CD14-positive monocyte (primary cell): ENCODE data around the gene CEP112. TPM values are rescaled to one million over a fixed set of nuclear protein-coding genes. Genes with fewer than 3 reads are reported as not detected.

ENCODE experiments used
- DNase-seq, 3 donors: peaks; one replicate each; pipeline ENCODE4 v3.0.0-alpha.2; 2011 to 2022
- H2AFZ ChIP-seq: 2 replicates; pipeline ENCODE4 v1.6.0; 2012; ENCODE audit warnings: mild to moderate bottlenecking, low read depth, low read length, inconsistent platforms; ENCODE audit not compliant: insufficient read depth, poor library complexity, severe bottlenecking
- H3K27ac ChIP-seq, 2 donors: 1 replicate in 1 of 2; 2 replicates in 1 of 2; pipeline ENCODE4 v1.5.1; 2012 to 2013; ENCODE audit warnings: low read length in 2 of 2, control low read depth in 1 of 2, inconsistent platforms in 1 of 2, low read depth in 1 of 2, mild to moderate bottlenecking in 1 of 2
- H3K27me3 ChIP-seq, 2 donors: one replicate each; pipeline versions ENCODE4 v1.6.0 to v1.6.1; 2011 to 2013; ENCODE audit warnings: low read length in 2 of 2; ENCODE audit not compliant: control insufficient read depth in 2 of 2, insufficient read depth in 2 of 2
- H3K36me3 ChIP-seq, 2 donors: replicated peaks in 1 of 2; 1 replicate in 1 of 2; 2 replicates in 1 of 2; pipeline versions ENCODE4 v1.5.1 to v1.6.1; 2012 to 2013; ENCODE audit warnings: low read length in 2 of 2, control low read depth in 1 of 2, inconsistent platforms in 1 of 2, mild to moderate bottlenecking in 1 of 2; ENCODE audit not compliant: insufficient read depth in 2 of 2, control insufficient read depth in 1 of 2
- H3K4me1 ChIP-seq, 2 donors: 1 replicate in 1 of 2; 2 replicates in 1 of 2; pipeline versions ENCODE4 v1.5.1 to v1.6.1; 2012 to 2013; ENCODE audit warnings: low read length in 2 of 2, control low read depth in 1 of 2, inconsistent platforms in 1 of 2, mild to moderate bottlenecking in 1 of 2, moderate library complexity in 1 of 2; ENCODE audit not compliant: insufficient read depth in 2 of 2, control insufficient read depth in 1 of 2
- H3K4me2 ChIP-seq: replicated peaks from 2 replicates; pipeline ENCODE3; 2012; ENCODE audit warnings: low read length, moderate library complexity, mild to moderate bottlenecking; ENCODE audit not compliant: poor library complexity, severe bottlenecking; ENCODE audit errors: extremely low read depth
- H3K4me3 ChIP-seq, 3 experiments: fragments of 200-600 bp in 1 of 3; sonication (generic) in 1 of 3; replicated peaks in 1 of 3; 1 replicate in 2 of 3; 2 replicates in 1 of 3; pipeline ENCODE4 v1.5.1; 2011 to 2013; ENCODE audit warnings: low read length in 3 of 3, mild to moderate bottlenecking in 3 of 3, control low read depth in 2 of 3, low read depth in 2 of 3, inconsistent platforms in 1 of 3, moderate library complexity in 1 of 3
- H3K79me2 ChIP-seq: 2 replicates; pipeline ENCODE4 v1.6.0; 2012; ENCODE audit warnings: mild to moderate bottlenecking, control low read depth, inconsistent platforms, low read length, moderate library complexity; ENCODE audit not compliant: insufficient read depth
- H3K9ac ChIP-seq: 2 replicates; pipeline ENCODE4 v1.6.0; 2017; ENCODE audit warnings: low read length, mild to moderate bottlenecking; ENCODE audit not compliant: insufficient read depth, poor library complexity, severe bottlenecking
- H3K9me3 ChIP-seq, 2 donors: replicated peaks in 1 of 2; 1 replicate in 1 of 2; 2 replicates in 1 of 2; pipeline versions ENCODE4 v1.5.1 to v1.6.1; 2012 to 2013; ENCODE audit warnings: low read length in 2 of 2, control low read depth in 1 of 2; ENCODE audit not compliant: control insufficient read depth in 1 of 2, insufficient read depth in 1 of 2
- H4K20me1 ChIP-seq: 2 replicates; pipeline ENCODE4 v1.6.0; 2012; ENCODE audit warnings: mild to moderate bottlenecking, low read length, control low read depth, moderate library complexity; ENCODE audit not compliant: insufficient read depth
- H3K27ac Mint-ChIP-seq, 7 donors: one replicate each; pipeline ENCODE4 v1.8.0; 2020; ENCODE audit warnings: mild to moderate bottlenecking in 7 of 7, mixed read lengths in 7 of 7, moderate library complexity in 6 of 7, inconsistent platforms in 2 of 7
- H3K27me3 Mint-ChIP-seq, 3 donors: one replicate each; pipeline ENCODE4 v1.8.0; 2021 to 2022; ENCODE audit warnings: low read depth in 3 of 3, mild to moderate bottlenecking in 3 of 3, mixed read lengths in 3 of 3, moderate library complexity in 3 of 3, inconsistent platforms in 1 of 3
- H3K36me3 Mint-ChIP-seq, 2 donors: one replicate each; pipeline ENCODE4 v1.8.0; 2020; ENCODE audit warnings: mixed read lengths in 2 of 2, inconsistent platforms in 1 of 2, mild to moderate bottlenecking in 1 of 2
- H3K4me1 Mint-ChIP-seq: one replicate; pipeline ENCODE4 v1.8.0; 2020; ENCODE audit warnings: mild to moderate bottlenecking, mixed read lengths
- H3K4me3 Mint-ChIP-seq, 2 donors: one replicate each; pipeline ENCODE4 v1.8.0; 2020; ENCODE audit warnings: mild to moderate bottlenecking in 2 of 2, mixed read lengths in 2 of 2, moderate library complexity in 1 of 2
- H3K9me3 Mint-ChIP-seq, 7 donors: one replicate each; pipeline ENCODE4 v1.8.0; 2020 to 2022; ENCODE audit warnings: mixed read lengths in 7 of 7, mild to moderate bottlenecking in 6 of 7, moderate library complexity in 6 of 7, inconsistent platforms in 2 of 7
- CTCF ChIP-seq: fragments of 200-600 bp; IDR thresholded peaks from one replicate; pipeline ENCODE4 v1.8.0; 2022; ENCODE audit warnings: antibody characterized with exemption, mild to moderate bottlenecking
- WGBS: methylation state at CpG from one replicate; pipeline ENCODE4 v1.1.5; 2013; ENCODE audit warnings: missing lambda C conversion rate; ENCODE audit not compliant: insufficient coverage; 5-methylcytosine and 5-hydroxymethylcytosine counted together
- intact Hi-C, 2 donors: fragments of 100-400 bp; cut with micrococcal nuclease; formaldehyde crosslinking; loops; one replicate each; pipeline versions ENCODE4 v1.15.0 to v1.15.1; 2023
- polyA plus RNA-seq, 3 donors: library from polyadenylated mRNA; depleted of rRNA in 1 of 3; unstranded in 2 of 3; stranded (reverse) in 1 of 3; fragments of 300-500 nt in 2 of 3; fragments of >200 nt in 1 of 3; fragmentation: Illumina TruSeq in 2 of 3; gene quantifications; 1 replicate in 2 of 3; 2 replicates in 1 of 3; pipeline ENCODE4 v1.2.3, GENCODE V29; 2012 to 2021

CEP112 gene
- polyA plus RNA-seq, 3 donors, result 0.10 TPM; not detected in 2

- H3K4me3 ChIP-seq, result no peak overlapping the region
Observed at GRCh38 chr17:66016231-66016630, 175.7 kb downstream of the CEP112 start.

GRCh38 chr17:66008680-66009079, 183.3 kb downstream of the CEP112 start:
- Mint-ChIP-seq H3K27ac (no peak overlapping the region), H3K9me3 (peaks cover 0 to 18% (median 10%) of the 10 kb centered on the region in 7 donors), H3K4me3 (no peak overlapping the region), H3K27me3 (peaks cover 0 to 1% (median 1%) of the 10 kb centered on the region in 3 donors), H3K36me3 (no peaks in the 10 kb centered on the region), H3K4me1 (no peaks in the 10 kb centered on the region)
- Histone ChIP-seq H3K27me3 (no peaks in the 10 kb centered on the region), H3K4me3 (no peak overlapping the region), H3K4me1 (no peaks in the 10 kb centered on the region), H3K4me2 (no peak overlapping the region), H3K36me3 (no peaks in the 10 kb centered on the region), H3K9ac (no peak overlapping the region), H3K9me3 (peaks cover 0 to 4% of the 10 kb centered on the region in 2 donors), H4K20me1 (no peaks in the 10 kb centered on the region), H3K79me2 (no peaks in the 10 kb centered on the region), H2AFZ (no peak overlapping the region), H3K27ac (no peak overlapping the region)
- intact Hi-C loops, result no loop called here
- no CpG with 5 or more reads among the region's 1 CpG for WGBS
- no peak for TF ChIP-seq CTCF
- DNase-seq, result no peak

More at GRCh38 chr17:66016231-66016630, 175.7 kb downstream of the CEP112 start:
- no peaks in the 10 kb centered on the region for H3K36me3 Mint-ChIP-seq
- Histone ChIP-seq H3K27ac (no peak overlapping the region), H3K36me3 (no peaks in the 10 kb centered on the region), H3K4me1 (no peaks in the 10 kb centered on the region), H3K9me3 (peaks cover 1 to 16% of the 10 kb centered on the region in 2 donors), H3K9ac (no peak overlapping the region), H4K20me1 (no peaks in the 10 kb centered on the region), H3K79me2 (no peaks in the 10 kb centered on the region), H2AFZ (no peak overlapping the region), H3K4me2 (no peak overlapping the region), H3K27me3 (no peaks in the 10 kb centered on the region)
- no peak for TF ChIP-seq CTCF
- no peaks in the 10 kb centered on the region for H3K4me1 Mint-ChIP-seq
- intact Hi-C loops, result no loop called here
- H3K4me3 Mint-ChIP-seq, result no peak overlapping the region
- WGBS, result 83% methylated on average over 2 of the region's 3 CpGs
- peaks cover 0 to 2% (median 0%) of the 10 kb centered on the region in 3 donors for H3K27me3 Mint-ChIP-seq
- peaks cover 0 to 22% (median 13%) of the 10 kb centered on the region in 7 donors for H3K9me3 Mint-ChIP-seq
- DNase-seq, result no peak
- no peak overlapping the region for H3K27ac Mint-ChIP-seq
